WERI-Rb-1 (cell line): ENCODE results near the gene DCDC2B.

Experiments used
- DNase-seq: peaks from one replicate; pipeline ENCODE4 v3.0.0-alpha.2; 2020
- H3K27ac ChIP-seq: fragments of 250-450 bp; sonication (Bioruptor Pico); 2 replicates; pipeline ENCODE4 v1.5.1; 2020; ENCODE audit warnings: mild to moderate bottlenecking, moderate library complexity
- H3K27me3 ChIP-seq: fragments of 250-450 bp; sonication (Bioruptor Pico); 2 replicates; pipeline ENCODE4 v1.5.1; 2021; ENCODE audit warnings: mild to moderate bottlenecking, low read depth, moderate library complexity; ENCODE audit not compliant: insufficient read depth, severe bottlenecking
- H3K36me3 ChIP-seq: fragments of 250-450 bp; sonication (Bioruptor Pico); 2 replicates; pipeline ENCODE4 v1.5.1; 2020; ENCODE audit warnings: mild to moderate bottlenecking, moderate library complexity
- H3K4me3 ChIP-seq: 2 replicates; pipeline ENCODE4 v1.5.1; 2011; ENCODE audit warnings: low read depth, mild to moderate bottlenecking, control low read depth, low read length
- H3K9me3 ChIP-seq: fragments of 250-450 bp; sonication (Bioruptor Pico); 2 replicates; pipeline ENCODE4 v1.5.1; 2021; ENCODE audit warnings: mild to moderate bottlenecking, moderate library complexity; ENCODE audit not compliant: severe bottlenecking
- CTCF ChIP-seq: IDR thresholded peaks from 2 replicates; pipeline ENCODE4 v1.5.1; 2011; ENCODE audit warnings: low read depth, mild to moderate bottlenecking, control low read depth, inconsistent platforms, low read length

DCDC2B gene

GRCh38 chr1:32242341-32242851 is 33.5 kb downstream of the DCDC2B start:
- no peak for DNase-seq
- no peak overlapping the region for H3K27ac ChIP-seq
- no peaks in the 10 kb centered on the region for H3K27me3 ChIP-seq
- no peak for TF ChIP-seq CTCF
- H3K36me3 ChIP-seq = no peaks in the 10 kb centered on the region
- no peak overlapping the region for H3K4me3 ChIP-seq
- H3K9me3 ChIP-seq = no peaks in the 10 kb centered on the region

- Histone ChIP-seq H3K27ac (no peak within 1 kb of the TSS), H3K9me3 (no peaks in the 10 kb centered on the region), H3K36me3 (no peaks in the 10 kb centered on the region), H3K4me3 (no peak within 1 kb of the TSS), H3K27me3 (no peaks in the 10 kb centered on the region)
- TF ChIP-seq CTCF = no peak
- DNase-seq = no peak
Observed at GRCh38 chr1:32246888-32247273, 38.0 kb downstream of the DCDC2B start, which contains the start of gene FAM167B. FAM167B (plus strand) TSS chr1:32247222; CDS start chr1:32247422, 200 bp downstream.

GRCh38 chr1:32247452-32247851 is 38.6 kb downstream of the DCDC2B start:
- no peak for DNase-seq
- Histone ChIP-seq H3K27me3 (no peaks in the 10 kb centered on the region), H3K36me3 (no peaks in the 10 kb centered on the region), H3K4me3 (no peak overlapping the region), H3K9me3 (no peaks in the 10 kb centered on the region), H3K27ac (no peak overlapping the region)
- TF ChIP-seq CTCF = no peak

- Histone ChIP-seq H3K4me3 (no peak overlapping the region), H3K9me3 (no peaks in the 10 kb centered on the region), H3K36me3 (no peaks in the 10 kb centered on the region), H3K27ac (no peak overlapping the region), H3K27me3 (no peaks in the 10 kb centered on the region)
- TF ChIP-seq CTCF = peak; percentile 87
- DNase-seq = peak; percentile 75
Observed at GRCh38 chr1:32247983-32248889, 39.3 kb downstream of the DCDC2B start.

GRCh38 chr1:32249831-32250525 is 41.1 kb downstream of the DCDC2B start:
- Histone ChIP-seq H3K27me3 (no peaks in the 10 kb centered on the region), H3K36me3 (no peaks in the 10 kb centered on the region), H3K4me3 (no peak overlapping the region), H3K27ac (no peak overlapping the region), H3K9me3 (no peaks in the 10 kb centered on the region)
- DNase-seq = no peak
- no peak for TF ChIP-seq CTCF
